Calu3 (cell line): Measurements from ENCODE around the gene RASL11A. TPM values are rescaled to one million over a fixed set of nuclear protein-coding genes. Genes with fewer than 3 reads are reported as not detected.

Experiments
- BruUV-seq: library from RNA; stranded (reverse); fragments of 400-500 nt; replicated peaks from 2 replicates; lab custom pipeline; 2021; lab: Mats Ljungman, UMichigan
- CTCF ChIA-PET: fragments of 300-600 bp; sonication (Branson Sonifier 250); formaldehyde crosslinking; loops from one replicate; lab custom pipeline; 2022; ENCODE audit warnings: antibody characterized with exemption; lab: Charles Lee
- DNase-seq: peaks from one replicate; pipeline ENCODE4 v3.0.0; 2022
- H3K27ac Mint-ChIP-seq: one replicate; pipeline ENCODE4 v1.8.0; 2022; ENCODE audit warnings: mixed read lengths; ENCODE audit not compliant: unreplicated experiment
- H3K27me3 Mint-ChIP-seq: one replicate; pipeline ENCODE4 v1.8.0; 2022; ENCODE audit warnings: mixed read lengths; ENCODE audit not compliant: unreplicated experiment
- H3K36me3 Mint-ChIP-seq: one replicate; pipeline ENCODE4 v1.8.0; 2022; ENCODE audit warnings: mild to moderate bottlenecking, moderate library complexity, mixed read lengths; ENCODE audit not compliant: insufficient read depth, unreplicated experiment
- H3K4me1 Mint-ChIP-seq: one replicate; pipeline ENCODE4 v1.8.0; 2022; ENCODE audit warnings: mild to moderate bottlenecking, low read depth, mixed read lengths; ENCODE audit not compliant: unreplicated experiment
- H3K4me3 Mint-ChIP-seq: one replicate; pipeline ENCODE4 v1.8.0; 2022; ENCODE audit warnings: mild to moderate bottlenecking, low read depth, moderate library complexity, mixed read lengths; ENCODE audit not compliant: unreplicated experiment
- H3K9me3 Mint-ChIP-seq: one replicate; pipeline ENCODE4 v1.8.0; 2022; ENCODE audit warnings: low read depth, mixed read lengths; ENCODE audit not compliant: unreplicated experiment
- intact Hi-C: fragments of 100-400 bp; cut with micrococcal nuclease; formaldehyde crosslinking; loops from one replicate; pipeline ENCODE4 v1.10.0; 2022; ENCODE audit not compliant: unreplicated experiment
- total RNA-seq: library from RNA; stranded (reverse); gene quantifications from 2 replicates; pipeline ENCODE4 v1.2.3, GENCODE V29; 2022
- TF ChIP-seq, protein P1 (sequence below): fragments of 200-600 bp; IDR thresholded peaks from one replicate; pipeline ENCODE4 v1.8.0; 2022; ENCODE audit warnings: antibody characterized with exemption; ENCODE audit not compliant: unreplicated experiment

The RASL11A gene
- total RNA-seq, 1 experiment from 2014 or later: 1.3 TPM

GRCh38 chr13:27304099-27304498 is 33.5 kb downstream of the RASL11A start:
- intact Hi-C loops: no loop called here
- no peak for DNase-seq
- no TSS peak for BruUV-seq
- H3K27me3 Mint-ChIP-seq: peaks cover under 1% of the 10 kb centered on the region
- CTCF ChIA-PET: no interaction called here
- no peaks in the 10 kb centered on the region for H3K9me3 Mint-ChIP-seq
- H3K4me1 Mint-ChIP-seq: peaks cover 4% of the 10 kb centered on the region
- H3K27ac Mint-ChIP-seq: no peak overlapping the region
- no peak overlapping the region for H3K4me3 Mint-ChIP-seq
- TF ChIP-seq, protein P1, sequence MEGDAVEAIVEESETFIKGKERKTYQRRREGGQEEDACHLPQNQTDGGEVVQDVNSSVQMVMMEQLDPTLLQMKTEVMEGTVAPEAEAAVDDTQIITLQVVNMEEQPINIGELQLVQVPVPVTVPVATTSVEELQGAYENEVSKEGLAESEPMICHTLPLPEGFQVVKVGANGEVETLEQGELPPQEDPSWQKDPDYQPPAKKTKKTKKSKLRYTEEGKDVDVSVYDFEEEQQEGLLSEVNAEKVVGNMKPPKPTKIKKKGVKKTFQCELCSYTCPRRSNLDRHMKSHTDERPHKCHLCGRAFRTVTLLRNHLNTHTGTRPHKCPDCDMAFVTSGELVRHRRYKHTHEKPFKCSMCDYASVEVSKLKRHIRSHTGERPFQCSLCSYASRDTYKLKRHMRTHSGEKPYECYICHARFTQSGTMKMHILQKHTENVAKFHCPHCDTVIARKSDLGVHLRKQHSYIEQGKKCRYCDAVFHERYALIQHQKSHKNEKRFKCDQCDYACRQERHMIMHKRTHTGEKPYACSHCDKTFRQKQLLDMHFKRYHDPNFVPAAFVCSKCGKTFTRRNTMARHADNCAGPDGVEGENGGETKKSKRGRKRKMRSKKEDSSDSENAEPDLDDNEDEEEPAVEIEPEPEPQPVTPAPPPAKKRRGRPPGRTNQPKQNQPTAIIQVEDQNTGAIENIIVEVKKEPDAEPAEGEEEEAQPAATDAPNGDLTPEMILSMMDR: no peak
- H3K36me3 Mint-ChIP-seq: no peaks in the 10 kb centered on the region

GRCh38 chr13:27304611-27305010 is 34.0 kb downstream of the RASL11A start:
- H3K27me3 Mint-ChIP-seq: no peaks in the 10 kb centered on the region
- no peak overlapping the region for H3K27ac Mint-ChIP-seq
- intact Hi-C loops: no loop called here
- H3K4me1 Mint-ChIP-seq: peaks cover 9% of the 10 kb centered on the region
- H3K36me3 Mint-ChIP-seq: no peaks in the 10 kb centered on the region
- no peak overlapping the region for H3K4me3 Mint-ChIP-seq
- no TSS peak for BruUV-seq
- CTCF ChIA-PET: interaction anchor here (0.7 kb wide), 1 partner anchor 363 kb away, joined by 3 read pairs; no protein-coding TSS in a partner anchor
- TF ChIP-seq, protein P1: no peak
- H3K9me3 Mint-ChIP-seq: no peaks in the 10 kb centered on the region
- no peak for DNase-seq

- TF ChIP-seq, protein P1: no peak
- H3K4me3 Mint-ChIP-seq: no peak overlapping the region
- H3K27me3 Mint-ChIP-seq: no peaks in the 10 kb centered on the region
- CTCF ChIA-PET: no interaction called here
- H3K4me1 Mint-ChIP-seq: peaks cover 9% of the 10 kb centered on the region
- no peak overlapping the region for H3K27ac Mint-ChIP-seq
- no TSS peak for BruUV-seq
- no peak for DNase-seq
- no peaks in the 10 kb centered on the region for H3K9me3 Mint-ChIP-seq
- intact Hi-C loops: no loop called here
- no peaks in the 10 kb centered on the region for H3K36me3 Mint-ChIP-seq
Observed at GRCh38 chr13:27306364-27306763, 35.7 kb downstream of the RASL11A start.

- DNase-seq: no peak
- no peaks in the 10 kb centered on the region for H3K9me3 Mint-ChIP-seq
- no peaks in the 10 kb centered on the region for H3K36me3 Mint-ChIP-seq
- BruUV-seq: no TSS peak
- H3K27me3 Mint-ChIP-seq: no peaks in the 10 kb centered on the region
- CTCF ChIA-PET: no interaction called here
- intact Hi-C loops: no loop called here
- no peak overlapping the region for H3K4me3 Mint-ChIP-seq
- TF ChIP-seq, protein P1: no peak
- H3K4me1 Mint-ChIP-seq: peaks cover 9% of the 10 kb centered on the region
- no peak overlapping the region for H3K27ac Mint-ChIP-seq
Observed at GRCh38 chr13:27308941-27309340, 38.3 kb downstream of the RASL11A start.
